GM21360 (cell line): ENCODE data around the gene GSTM2.

Experiments used
- ATAC-seq: cut with Tn5 transposase; IDR thresholded peaks from one replicate; pipeline ENCODE4 v1.9.1; 2021; ENCODE audit warnings: mild to moderate bottlenecking, moderate library complexity; ENCODE audit not compliant: unreplicated experiment

Gene GSTM2

DNA sequence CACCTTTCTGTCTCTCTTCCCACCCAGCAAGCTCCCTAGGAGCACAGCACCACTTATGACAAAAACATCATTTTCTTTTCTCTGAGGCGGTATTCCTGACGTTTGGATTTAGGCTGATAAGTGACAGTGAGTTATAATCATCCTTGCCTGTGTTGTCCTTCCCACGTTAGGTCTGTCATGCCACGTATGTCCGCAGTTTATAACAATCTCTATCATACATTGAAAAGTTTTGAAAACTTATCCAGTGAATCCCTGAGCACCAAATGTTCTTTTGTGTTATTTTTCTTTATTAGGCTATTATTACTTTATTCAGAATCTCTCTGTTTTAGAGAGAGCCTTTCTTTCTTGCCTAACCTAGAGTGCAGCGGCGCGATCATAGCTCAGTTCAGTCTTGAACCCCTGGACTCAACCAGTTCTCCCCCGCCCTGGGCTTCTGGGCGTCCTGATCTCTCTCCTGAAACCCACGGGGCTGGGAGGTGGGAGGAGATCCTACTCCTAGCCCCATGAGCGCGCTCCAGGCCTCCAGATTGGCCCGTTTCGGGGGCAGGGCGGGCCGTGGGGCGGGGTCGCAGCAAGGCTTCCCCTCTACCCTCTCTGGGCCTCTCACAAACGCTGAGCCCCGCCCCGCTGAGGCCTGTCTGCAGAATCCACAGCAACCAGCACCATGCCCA lies at the start of gene GSTM2:
GSTM2 (plus strand) TSS at position 606 of the 671 bp plus-strand sequence; CDS start at position 665, 59 bp downstream.
- ATAC-seq = peak; percentile 84

DNA sequence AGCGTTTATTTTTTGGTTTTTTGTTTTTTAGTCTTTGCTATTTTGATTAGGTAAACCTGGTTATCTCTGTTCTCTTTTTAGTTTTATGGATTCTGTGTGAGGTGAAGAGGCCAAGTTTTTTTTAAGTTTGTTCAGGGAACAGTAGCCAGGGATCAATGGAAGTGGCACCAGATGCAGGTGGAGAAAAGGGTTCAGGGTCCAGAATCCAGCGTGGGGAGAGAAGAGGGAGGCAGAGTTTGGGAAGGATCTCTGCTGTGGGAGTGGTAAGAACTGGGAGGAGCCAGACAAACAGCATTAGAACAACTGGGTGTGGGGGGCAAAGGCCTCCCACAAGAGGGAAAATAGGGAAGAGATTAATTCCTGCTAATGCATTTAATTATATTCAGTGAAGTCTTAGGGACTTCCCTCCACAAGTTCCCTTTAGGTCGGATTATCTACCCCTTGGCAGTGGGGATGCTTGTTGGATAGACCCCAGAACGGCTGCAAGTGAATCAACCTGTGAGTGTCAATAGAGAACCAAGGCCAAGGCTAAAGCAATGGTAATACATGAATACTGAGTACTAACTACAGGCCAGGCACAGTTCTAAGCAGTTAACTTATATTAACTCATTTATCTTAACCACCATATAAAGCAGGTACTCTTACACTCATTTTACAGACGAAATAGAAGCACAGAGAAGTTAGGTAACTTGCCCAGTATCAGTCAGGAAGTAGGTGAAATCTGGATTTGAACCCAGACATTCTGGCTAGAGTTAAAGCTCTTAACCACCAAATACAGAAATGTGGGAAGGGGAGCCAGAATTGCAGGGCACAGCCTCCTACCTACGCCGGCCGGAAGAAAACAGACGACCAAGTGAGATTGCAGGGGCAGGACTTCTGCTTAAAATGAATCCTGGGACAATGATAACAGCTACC lies 48.9 kb upstream of the GSTM2 start:
- no peak for ATAC-seq

GRCh38 chr1:109619576-109620400 lies 48.1 kb upstream of the GSTM2 start, which contains the start of the genes AMPD2 and GNAT2:
TSS of gene AMPD2 (plus strand) at chr1:109619837. CDS start at chr1:109621176, 1,339 bp downstream.
TSS of gene GNAT2 (minus strand) at chr1:109619616. CDS start at chr1:109612870, 6,746 bp downstream.
- ATAC-seq = peak; percentile 34

- no peak for ATAC-seq
Measured at GRCh38 chr1:109620401-109620791, 47.5 kb upstream of the GSTM2 start.

DNA sequence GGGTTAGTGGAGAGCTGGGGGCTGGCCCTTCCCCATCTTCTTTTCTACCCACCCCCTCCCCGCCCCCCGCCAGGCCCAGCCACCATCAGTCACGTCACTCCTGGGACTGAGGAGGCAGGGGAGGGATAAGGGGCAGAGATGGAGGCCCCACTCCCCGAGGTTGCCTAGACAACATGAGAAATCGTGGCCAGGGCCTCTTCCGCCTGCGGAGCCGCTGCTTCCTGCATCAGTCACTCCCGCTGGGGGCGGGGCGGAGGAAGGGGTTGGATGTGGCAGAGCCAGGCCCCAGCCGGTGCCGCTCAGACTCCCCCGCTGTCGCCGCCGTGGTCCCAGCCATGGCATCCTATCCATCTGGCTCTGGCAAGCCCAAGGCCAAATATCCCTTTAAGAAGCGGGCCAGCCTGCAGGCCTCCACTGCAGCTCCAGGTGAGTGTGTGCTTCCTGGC lies 47.0 kb upstream of the GSTM2 start:
- peak; percentile 60 for ATAC-seq

DNA sequence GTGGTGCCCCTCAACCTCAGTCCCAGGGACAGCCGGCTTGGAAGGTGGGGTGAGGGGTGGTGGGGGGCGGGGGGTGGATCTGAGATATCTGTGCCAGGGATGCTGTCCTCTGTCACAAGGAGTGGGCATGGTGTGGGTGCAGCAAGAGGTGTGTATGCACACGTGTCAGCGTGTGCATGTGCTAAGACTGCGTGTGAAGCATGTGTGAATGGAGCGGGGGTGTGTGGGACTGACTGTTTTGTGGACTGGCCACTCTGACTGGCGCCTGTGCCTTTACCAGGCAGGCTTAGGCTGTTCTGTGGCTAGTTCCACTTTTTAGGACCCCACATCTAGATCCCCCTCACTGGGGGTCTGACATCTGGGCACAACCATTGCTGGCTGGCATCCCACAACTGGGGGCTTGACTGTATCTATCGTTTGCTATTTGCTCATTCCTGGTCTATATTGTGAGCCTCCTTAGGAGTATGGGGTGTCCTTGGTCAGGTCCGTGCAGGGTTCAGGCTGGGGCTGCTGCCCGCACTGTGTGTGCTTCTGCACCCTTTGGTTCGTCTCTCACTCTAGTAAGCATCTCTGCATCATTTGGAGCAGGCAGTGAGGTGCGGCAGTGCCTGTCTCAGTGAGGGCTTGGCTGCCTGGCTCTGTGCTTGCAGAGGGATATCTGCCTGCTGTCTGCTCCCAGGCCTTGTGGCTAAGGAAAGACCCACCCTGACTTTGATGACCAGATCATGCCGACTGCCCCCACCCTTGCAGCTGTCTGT lies 46.3 kb upstream of the GSTM2 start:
- ATAC-seq = no peak

- ATAC-seq = no peak
Measured at GRCh38 chr1:109622137-109622892, 45.5 kb upstream of the GSTM2 start.

DNA sequence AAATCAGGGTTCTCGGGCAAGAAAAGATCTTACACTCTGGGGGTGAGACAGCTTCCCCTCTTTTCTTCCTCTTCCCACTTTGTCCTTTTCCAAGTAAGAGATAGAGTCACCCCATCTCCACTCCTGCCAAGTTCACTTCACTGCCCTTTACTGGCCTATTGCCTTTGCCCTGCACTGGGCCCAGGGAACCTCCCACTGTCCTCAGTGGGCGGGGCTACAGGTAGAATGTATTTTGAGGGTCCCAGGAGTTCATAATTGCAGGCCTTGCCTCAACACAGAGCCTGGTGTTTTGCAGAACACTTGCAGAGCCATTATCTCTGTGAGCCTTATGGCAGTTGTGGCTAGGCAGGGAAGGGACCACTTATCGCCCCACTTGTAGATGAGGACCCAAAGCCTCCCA lies 45.0 kb upstream of the GSTM2 start:
- no peak for ATAC-seq

DNA sequence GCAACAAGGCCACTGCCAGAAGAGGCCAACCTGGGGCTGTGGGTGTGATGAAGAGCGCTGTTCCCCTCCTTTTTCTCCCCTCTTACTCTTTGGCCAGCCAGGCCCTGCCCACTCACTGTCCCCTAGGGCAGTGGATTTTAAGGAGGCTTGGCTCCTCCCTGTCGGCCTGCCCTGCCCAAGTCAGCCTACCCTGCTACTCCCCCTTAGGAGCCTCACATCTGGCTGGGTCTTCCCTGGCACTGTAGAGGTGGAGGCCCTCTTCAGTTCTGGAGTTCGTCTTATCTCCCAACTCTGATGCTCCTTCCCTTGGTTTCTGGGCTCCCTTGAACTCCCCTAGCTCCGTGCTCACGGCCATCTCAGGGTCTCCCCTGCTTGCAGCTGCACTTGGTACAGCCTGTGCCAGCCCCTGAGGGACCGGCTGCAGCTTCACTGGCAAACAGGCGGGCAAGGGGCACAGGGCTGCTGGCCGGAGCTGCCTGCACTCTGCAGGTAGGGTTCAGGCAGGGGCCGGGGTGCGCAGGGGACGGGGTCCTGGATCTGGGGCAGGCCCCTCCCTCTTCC lies 44.2 kb upstream of the GSTM2 start:
- ATAC-seq = no peak

DNA sequence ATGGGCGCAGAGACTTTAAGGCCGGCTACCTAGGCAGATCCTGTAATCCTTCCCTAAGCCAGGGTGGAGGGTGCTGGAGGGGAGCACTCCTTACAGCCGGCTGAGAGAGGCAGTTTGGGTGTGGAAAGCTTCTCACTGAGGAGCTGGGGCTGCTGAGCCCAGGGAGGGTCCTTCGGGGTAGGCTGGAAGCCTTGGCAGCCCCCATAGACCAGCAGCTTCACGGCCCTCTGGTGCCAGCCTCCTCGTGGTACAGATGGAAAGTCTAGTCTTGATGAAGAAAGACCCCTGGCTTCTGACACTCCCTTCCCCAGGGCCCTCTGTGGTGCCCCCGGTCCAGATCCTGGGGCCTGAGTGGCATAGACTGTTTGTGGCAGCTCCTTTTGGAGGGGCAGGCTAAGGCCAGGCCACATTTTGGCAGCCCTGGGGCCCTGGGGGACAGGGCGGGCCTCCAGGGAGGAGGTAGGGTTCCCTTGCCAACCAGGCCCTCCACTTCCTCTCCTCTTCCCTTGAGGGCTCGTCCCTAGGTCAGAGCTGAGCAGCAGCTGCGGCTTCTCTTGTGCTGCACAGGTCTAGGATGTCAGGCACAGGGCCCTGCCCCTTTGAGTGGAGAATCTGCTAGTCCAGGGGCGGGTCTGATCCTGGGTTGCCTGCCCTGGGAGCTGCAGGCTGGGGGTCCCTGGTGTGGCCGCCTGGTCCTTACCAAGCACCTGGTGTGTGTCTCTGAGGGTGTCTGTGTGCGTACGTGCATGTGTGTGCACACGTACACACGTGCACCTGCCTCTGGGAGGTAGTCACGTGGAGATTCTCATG lies 43.5 kb upstream of the GSTM2 start:
- ATAC-seq = no peak

DNA sequence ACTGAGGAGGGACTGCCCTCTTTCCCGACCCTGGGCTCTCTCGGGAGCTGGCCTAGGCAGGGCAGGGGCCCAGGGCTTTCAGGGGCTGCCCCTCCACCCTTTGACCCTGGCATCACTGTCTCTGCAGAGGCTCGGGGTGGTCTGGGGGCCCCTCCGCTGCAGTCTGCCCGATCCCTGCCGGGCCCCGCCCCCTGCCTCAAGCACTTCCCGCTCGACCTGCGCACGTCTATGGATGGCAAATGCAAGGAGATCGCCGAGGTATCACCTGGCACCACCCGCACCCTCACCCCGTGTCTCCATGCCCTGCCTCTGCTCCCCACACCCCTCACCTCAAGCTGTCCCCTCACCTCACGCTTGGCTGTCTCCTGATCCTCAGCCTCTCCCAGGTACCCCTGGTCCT lies 42.7 kb upstream of the GSTM2 start:
- no peak for ATAC-seq

GRCh38 chr1:109625601-109626560 lies 42.0 kb upstream of the GSTM2 start:
- ATAC-seq = no peak

DNA sequence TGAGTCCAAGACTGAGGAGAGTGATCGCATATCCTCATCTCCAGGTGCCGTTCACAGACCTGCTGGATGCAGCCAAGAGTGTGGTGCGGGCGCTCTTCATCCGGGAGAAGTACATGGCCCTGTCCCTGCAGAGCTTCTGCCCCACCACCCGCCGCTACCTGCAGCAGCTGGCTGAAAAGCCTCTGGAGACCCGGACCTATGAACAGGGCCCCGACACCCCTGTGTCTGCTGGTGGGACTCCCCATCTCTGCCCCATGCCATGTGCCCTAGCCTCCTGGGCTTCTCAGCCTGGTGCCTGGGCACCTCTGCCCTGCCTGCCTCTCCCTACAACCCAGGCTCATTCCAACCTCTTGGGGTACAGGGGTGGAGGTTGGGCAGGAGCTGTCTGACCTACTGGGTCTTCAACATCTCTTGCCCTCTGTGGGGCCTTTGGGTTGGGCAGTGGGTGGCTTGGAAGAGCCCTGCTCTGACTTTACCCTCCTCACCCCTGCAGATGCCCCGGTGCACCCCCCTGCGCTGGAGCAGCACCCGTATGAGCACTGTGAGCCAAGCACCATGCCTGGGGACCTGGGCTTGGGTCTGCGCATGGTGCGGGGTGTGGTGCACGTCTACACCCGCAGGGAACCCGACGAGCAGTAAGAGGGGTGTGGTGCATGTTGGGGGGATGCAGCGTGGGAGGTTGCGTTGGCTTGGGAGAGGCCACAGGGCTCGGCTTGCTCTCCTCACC lies 41.0 kb upstream of the GSTM2 start:
- no peak for ATAC-seq

DNA sequence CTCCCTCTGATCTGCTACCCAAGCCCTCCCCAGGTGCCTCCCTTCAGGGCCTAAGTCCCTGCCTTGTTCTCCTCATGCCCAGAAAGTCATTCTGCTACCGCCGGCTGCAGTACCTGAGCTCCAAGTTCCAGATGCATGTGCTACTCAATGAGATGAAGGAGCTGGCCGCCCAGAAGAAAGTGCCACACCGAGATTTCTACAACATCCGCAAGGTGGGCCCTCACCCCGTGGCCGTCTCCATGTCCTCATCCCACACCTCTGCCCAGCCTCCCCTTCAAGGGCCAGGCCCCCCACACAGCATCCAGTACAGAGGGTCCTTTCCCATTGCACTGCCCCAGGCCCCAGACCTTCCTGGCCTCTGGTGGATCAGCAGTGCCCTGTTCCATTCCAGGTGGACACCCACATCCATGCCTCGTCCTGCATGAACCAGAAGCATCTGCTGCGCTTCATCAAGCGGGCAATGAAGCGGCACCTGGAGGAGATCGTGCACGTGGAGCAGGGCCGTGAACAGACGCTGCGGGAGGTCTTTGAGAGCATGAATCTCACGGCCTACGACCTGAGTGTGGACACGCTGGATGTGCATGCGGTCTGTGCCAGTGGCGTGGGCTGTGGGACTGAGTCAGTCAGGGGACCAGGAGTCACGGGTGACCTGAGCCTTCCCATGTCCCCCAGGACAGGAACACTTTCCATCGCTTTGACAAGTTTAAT lies 40.0 kb upstream of the GSTM2 start:
- ATAC-seq = no peak

GRCh38 chr1:109628540-109629321 lies 39.1 kb upstream of the GSTM2 start:
- ATAC-seq = no peak
